Mononuclear cell (primary cell): Measurements from ENCODE around the gene PRPF38B. TPM values are rescaled to one million over a fixed set of nuclear protein-coding genes. Genes with fewer than 3 reads are reported as not detected.
A peak's percentile ranks its signal among the peaks of the same experiment; 100 is the strongest.

Experiments
- H3K27me3 ChIP-seq: 2 replicates; pipeline ENCODE4 v1.6.0; 2011; ENCODE audit warnings: low read length, control low read depth; ENCODE audit not compliant: insufficient read depth
- H3K4me1 ChIP-seq: 2 replicates; pipeline ENCODE4 v1.5.1; 2011; ENCODE audit warnings: mild to moderate bottlenecking, low read length, control low read depth; ENCODE audit not compliant: insufficient read depth
- H3K4me3 ChIP-seq: 2 replicates; pipeline ENCODE4 v1.5.1; 2011; ENCODE audit warnings: mild to moderate bottlenecking, low read length, moderate library complexity
- H3K9me3 ChIP-seq: 2 replicates; pipeline ENCODE4 v1.5.1; 2011; ENCODE audit warnings: low read depth, mild to moderate bottlenecking, control low read depth, low read length
- total RNA-seq: library from RNA; depleted of rRNA; stranded (reverse); fragments of >200 nt; gene quantifications from one replicate; pipeline ENCODE4 v1.2.3, GENCODE V29; 2012

The PRPF38B gene
- total RNA-seq, 1 donor = 58.4 TPM

- Histone ChIP-seq H3K9me3 (no peaks in the 10 kb centered on the region), H3K4me1 (no peaks in the 10 kb centered on the region), H3K4me3 (no peak overlapping the region), H3K27me3 (no peaks in the 10 kb centered on the region)
Measured at GRCh38 chr1:108719656-108720435, 27.7 kb downstream of the PRPF38B start.

GRCh38 chr1:108722292-108722691, 30.2 kb downstream of the PRPF38B start:
- Histone ChIP-seq H3K9me3 (no peaks in the 10 kb centered on the region), H3K4me1 (no peaks in the 10 kb centered on the region), H3K27me3 (no peaks in the 10 kb centered on the region), H3K4me3 (no peak overlapping the region)

GRCh38 chr1:108725906-108726305, 33.8 kb downstream of the PRPF38B start:
- no peaks in the 10 kb centered on the region for H3K4me1 ChIP-seq
- H3K9me3 ChIP-seq = no peaks in the 10 kb centered on the region
- no peaks in the 10 kb centered on the region for H3K27me3 ChIP-seq
- H3K4me3 ChIP-seq = no peak overlapping the region

- H3K4me3 ChIP-seq = no peak overlapping the region
- no peaks in the 10 kb centered on the region for H3K9me3 ChIP-seq
- H3K27me3 ChIP-seq = no peaks in the 10 kb centered on the region
- no peaks in the 10 kb centered on the region for H3K4me1 ChIP-seq
Measured at GRCh38 chr1:108728327-108728923, 36.3 kb downstream of the PRPF38B start.

- Histone ChIP-seq H3K27me3 (no peaks in the 10 kb centered on the region), H3K4me1 (no peaks in the 10 kb centered on the region), H3K4me3 (no peak overlapping the region), H3K9me3 (no peaks in the 10 kb centered on the region)
Measured at GRCh38 chr1:108729481-108729880, 37.4 kb downstream of the PRPF38B start.

GRCh38 chr1:108732398-108732797, 40.3 kb downstream of the PRPF38B start:
- no peak overlapping the region for H3K4me3 ChIP-seq
- no peaks in the 10 kb centered on the region for H3K4me1 ChIP-seq
- no peaks in the 10 kb centered on the region for H3K9me3 ChIP-seq
- H3K27me3 ChIP-seq = peaks cover 2% of the 10 kb centered on the region

- Histone ChIP-seq H3K4me3 (no peak overlapping the region), H3K27me3 (peaks cover 2% of the 10 kb centered on the region), H3K9me3 (no peaks in the 10 kb centered on the region), H3K4me1 (no peaks in the 10 kb centered on the region)
Measured at GRCh38 chr1:108734171-108734865, 42.2 kb downstream of the PRPF38B start.

GRCh38 chr1:108742253-108742652, 50.1 kb downstream of the PRPF38B start:
- Histone ChIP-seq H3K9me3 (no peaks in the 10 kb centered on the region), H3K27me3 (no peaks in the 10 kb centered on the region), H3K4me3 (no peak overlapping the region), H3K4me1 (peaks cover 4% of the 10 kb centered on the region)

GRCh38 chr1:108745980-108746381, 53.9 kb downstream of the PRPF38B start:
- no peaks in the 10 kb centered on the region for H3K27me3 ChIP-seq
- no peak overlapping the region for H3K4me3 ChIP-seq
- H3K4me1 ChIP-seq = peaks cover 23% of the 10 kb centered on the region
- no peaks in the 10 kb centered on the region for H3K9me3 ChIP-seq

- Histone ChIP-seq H3K4me1 (peaks cover 25% of the 10 kb centered on the region), H3K4me3 (peak within 1 kb of the TSS; percentile 93), H3K9me3 (no peaks in the 10 kb centered on the region), H3K27me3 (no peaks in the 10 kb centered on the region)
Measured at GRCh38 chr1:108746382-108747170, 54.5 kb downstream of the PRPF38B start, which contains the start of gene STXBP3. Gene STXBP3 (plus strand): TSS chr1:108746674. CDS start chr1:108746738, 64 bp downstream.

GRCh38 chr1:108747171-108747850, 55.2 kb downstream of the PRPF38B start:
- H3K9me3 ChIP-seq = no peaks in the 10 kb centered on the region
- peaks cover 25% of the 10 kb centered on the region for H3K4me1 ChIP-seq
- no peaks in the 10 kb centered on the region for H3K27me3 ChIP-seq
- H3K4me3 ChIP-seq = peak overlapping the region; percentile 93

GRCh38 chr1:108747898-108748297, 55.8 kb downstream of the PRPF38B start:
- Histone ChIP-seq H3K4me1 (peaks cover 25% of the 10 kb centered on the region), H3K27me3 (no peaks in the 10 kb centered on the region), H3K9me3 (no peaks in the 10 kb centered on the region), H3K4me3 (no peak overlapping the region)

GRCh38 chr1:108749081-108749480, 57.0 kb downstream of the PRPF38B start:
- Histone ChIP-seq H3K27me3 (no peaks in the 10 kb centered on the region), H3K9me3 (no peaks in the 10 kb centered on the region), H3K4me3 (no peak overlapping the region), H3K4me1 (peaks cover 25% of the 10 kb centered on the region)

- no peaks in the 10 kb centered on the region for H3K27me3 ChIP-seq
- peaks cover 25% of the 10 kb centered on the region for H3K4me1 ChIP-seq
- H3K9me3 ChIP-seq = no peaks in the 10 kb centered on the region
- H3K4me3 ChIP-seq = no peak overlapping the region
Measured at GRCh38 chr1:108750476-108751181, 58.5 kb downstream of the PRPF38B start.
